NT2/D1 (cell line): Measurements from ENCODE around the gene CLCNKB.
"Not testable (repeated sequence)": the region's sequence is repeated elsewhere in the genome, so short reads cannot be mapped to it uniquely, and the experiment has no call there.

ENCODE experiments used
- DNase-seq: peaks from one replicate; pipeline ENCODE4 v3.0.0-alpha.2; 2011; ENCODE audit warnings: low read depth, low spot score
- H3K27me3 ChIP-seq: 2 replicates; pipeline ENCODE4 v1.6.0; 2011; ENCODE audit warnings: mild to moderate bottlenecking; ENCODE audit not compliant: insufficient read length, insufficient read depth
- H3K36me3 ChIP-seq: 2 replicates; pipeline ENCODE4 v1.6.1; 2011; ENCODE audit warnings: mild to moderate bottlenecking, low read length, mixed read lengths; ENCODE audit not compliant: insufficient read depth, insufficient read length
- H3K4me1 ChIP-seq: 2 replicates; pipeline ENCODE4 v1.5.1; 2011; ENCODE audit not compliant: insufficient read depth, insufficient read length
- H3K4me3 ChIP-seq: 2 replicates; pipeline ENCODE4 v1.5.1; 2011; ENCODE audit warnings: low read depth; ENCODE audit not compliant: insufficient read length
- H3K9ac ChIP-seq: 2 replicates; pipeline ENCODE4 v1.6.0; 2011; ENCODE audit warnings: low read depth; ENCODE audit not compliant: insufficient read length
- H3K9me3 ChIP-seq: 2 replicates; pipeline ENCODE4 v1.5.1; 2011; ENCODE audit warnings: mild to moderate bottlenecking, low read length; ENCODE audit not compliant: insufficient read depth
- SUZ12 ChIP-seq: IDR thresholded peaks from 2 replicates; pipeline ENCODE4 v1.6.1; 2011; ENCODE audit not compliant: insufficient read length, insufficient read depth; ENCODE audit errors: extremely low read depth
- YY1 ChIP-seq: IDR thresholded peaks from 2 replicates; pipeline ENCODE4 v1.6.1; 2011; ENCODE audit not compliant: insufficient read length, insufficient read depth
- ZNF274 ChIP-seq: IDR thresholded peaks from 2 replicates; pipeline ENCODE4 v1.6.1; 2011; ENCODE audit warnings: mild to moderate bottlenecking, low read depth, low read length

Gene CLCNKB

DNA sequence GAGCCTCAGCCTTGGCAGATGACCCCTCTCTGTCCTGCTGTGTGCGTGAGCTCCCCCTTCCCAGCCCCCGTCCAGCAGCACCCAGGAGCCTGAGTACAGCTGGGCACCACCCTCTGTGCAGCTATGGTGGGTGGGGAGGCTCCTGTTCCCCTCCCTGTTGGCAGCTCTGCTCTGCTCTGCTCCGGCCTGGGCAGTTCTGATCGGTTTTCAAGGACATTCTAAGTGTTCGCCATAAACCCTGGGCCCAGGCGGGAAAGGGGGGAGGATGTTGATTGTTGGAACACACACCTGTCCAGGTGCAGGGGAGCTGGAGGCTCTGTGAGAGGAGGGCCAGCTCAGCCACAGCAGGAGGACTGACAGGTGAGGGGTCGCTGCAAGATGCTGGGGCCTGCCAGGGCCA is at the start of gene CLCNKB:
CLCNKB (plus strand) TSS at position 262 of the 400 bp plus-strand sequence. CDS start 711 bp downstream, outside the sequence.
- TF ChIP-seq YY1: no peak
- no peak for TF ChIP-seq ZNF274
- TF ChIP-seq SUZ12: no peak
- Histone ChIP-seq H3K4me1 (peaks cover 2% of the 10 kb centered on the region), H3K27me3 (no peaks in the 10 kb centered on the region), H3K9me3 (no peaks in the 10 kb centered on the region), H3K9ac (no peak within 1 kb of the TSS), H3K4me3 (no peak within 1 kb of the TSS), H3K36me3 (no peaks in the 10 kb centered on the region)
- DNase-seq: no peak

DNA sequence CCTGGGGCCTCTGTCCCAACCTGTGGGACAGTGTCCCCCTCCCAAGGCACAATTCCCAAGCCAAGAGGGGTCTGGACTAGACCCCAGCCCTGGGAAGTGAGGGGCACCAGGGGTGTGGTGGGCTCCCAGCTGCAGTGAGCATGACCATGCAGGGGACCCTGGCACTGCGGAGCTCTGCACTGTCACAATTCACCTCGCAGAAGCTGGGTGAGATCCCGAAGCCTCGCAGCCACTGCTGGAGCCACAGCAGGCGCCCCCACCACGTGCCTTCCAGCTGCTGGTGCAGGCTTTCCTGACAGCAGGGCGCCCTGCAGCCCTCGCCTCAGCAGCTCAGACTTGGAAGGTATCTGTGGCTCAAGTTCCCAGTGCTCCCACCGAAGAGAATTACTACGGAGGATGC is 49.5 kb upstream of the CLCNKB start:
- H3K9me3 ChIP-seq: no peaks in the 10 kb centered on the region
- no peaks in the 10 kb centered on the region for H3K4me1 ChIP-seq

DNA sequence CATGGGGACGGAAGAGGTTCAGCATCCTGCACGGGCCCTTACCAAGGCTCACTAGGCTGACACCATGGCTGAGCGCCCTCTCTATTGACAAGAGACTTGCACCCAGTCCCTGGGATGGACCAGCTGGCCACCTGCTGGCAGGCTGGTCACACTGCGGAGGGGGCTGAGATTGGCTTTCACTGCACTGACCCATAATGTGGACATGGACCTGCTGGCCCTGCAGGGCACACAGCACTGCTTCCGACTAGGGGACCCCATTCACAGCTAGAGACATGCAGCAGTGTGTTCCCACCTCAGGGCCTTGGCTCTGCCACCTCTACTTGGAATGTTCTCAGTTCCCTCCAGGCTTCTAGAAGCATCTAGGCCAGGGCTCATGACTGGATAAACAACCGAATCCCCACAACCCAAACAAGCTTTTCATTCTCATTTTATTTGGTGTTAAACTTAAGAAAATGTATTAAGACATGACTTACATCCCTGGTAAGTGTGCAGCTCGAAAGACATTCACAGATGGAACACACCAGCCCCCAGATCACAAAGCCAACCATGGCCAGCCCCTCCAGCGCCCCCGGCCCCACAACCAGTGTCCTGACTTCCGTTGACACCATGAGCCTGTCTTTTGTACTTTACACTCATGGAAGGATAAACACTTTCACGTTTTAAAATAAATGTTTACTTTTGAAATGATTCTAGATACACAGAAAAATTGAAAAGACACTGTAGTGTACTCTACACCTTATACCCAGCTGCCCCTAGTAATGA is 48.8 kb upstream of the CLCNKB start:
- no peak overlapping the region for H3K9ac ChIP-seq
- H3K4me3 ChIP-seq: no peak overlapping the region
- no peaks in the 10 kb centered on the region for H3K36me3 ChIP-seq
- H3K9me3 ChIP-seq: no peaks in the 10 kb centered on the region
- TF ChIP-seq YY1: no peak
- TF ChIP-seq SUZ12: no peak
- TF ChIP-seq ZNF274: no peak
- no peaks in the 10 kb centered on the region for H3K27me3 ChIP-seq
- DNase-seq: no peak
- no peaks in the 10 kb centered on the region for H3K4me1 ChIP-seq

More for the DNA sequence above, 49.5 kb upstream of the CLCNKB start:
- H3K4me3 ChIP-seq: no peak overlapping the region
- no peaks in the 10 kb centered on the region for H3K36me3 ChIP-seq
- no peak overlapping the region for H3K9ac ChIP-seq
- TF ChIP-seq ZNF274: no peak
- no peak for TF ChIP-seq YY1
- no peak for TF ChIP-seq SUZ12
- H3K27me3 ChIP-seq: no peaks in the 10 kb centered on the region
- no peak for DNase-seq

DNA sequence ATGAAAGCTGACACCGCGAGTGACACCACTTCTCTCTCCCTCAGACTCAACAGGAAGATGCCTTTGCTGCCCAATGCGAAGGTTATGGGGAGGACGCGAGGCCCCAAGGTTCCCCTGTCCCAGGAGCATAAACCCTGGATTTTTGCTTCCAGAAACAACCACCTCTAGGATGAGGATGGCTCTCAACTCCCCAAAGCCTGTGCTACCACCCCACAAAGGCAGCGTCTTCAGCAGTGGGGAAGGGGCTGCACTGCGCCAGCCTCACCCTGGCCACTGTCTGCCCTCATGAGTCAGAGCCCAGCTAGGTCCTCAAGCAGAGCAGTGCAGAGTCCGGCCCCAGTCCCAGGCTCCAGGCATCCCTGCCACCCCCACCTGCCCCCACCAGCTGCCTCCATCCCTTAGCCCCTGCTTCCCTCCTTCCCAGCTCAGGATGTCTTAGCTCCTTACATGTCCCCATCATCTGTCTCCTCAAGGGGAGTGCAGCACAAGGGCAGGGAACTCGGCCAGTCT is 46.5 kb upstream of the CLCNKB start:
- no peaks in the 10 kb centered on the region for H3K36me3 ChIP-seq
- TF ChIP-seq ZNF274 (no peak), YY1 (no peak), SUZ12 (no peak)
- DNase-seq: no peak

DNA sequence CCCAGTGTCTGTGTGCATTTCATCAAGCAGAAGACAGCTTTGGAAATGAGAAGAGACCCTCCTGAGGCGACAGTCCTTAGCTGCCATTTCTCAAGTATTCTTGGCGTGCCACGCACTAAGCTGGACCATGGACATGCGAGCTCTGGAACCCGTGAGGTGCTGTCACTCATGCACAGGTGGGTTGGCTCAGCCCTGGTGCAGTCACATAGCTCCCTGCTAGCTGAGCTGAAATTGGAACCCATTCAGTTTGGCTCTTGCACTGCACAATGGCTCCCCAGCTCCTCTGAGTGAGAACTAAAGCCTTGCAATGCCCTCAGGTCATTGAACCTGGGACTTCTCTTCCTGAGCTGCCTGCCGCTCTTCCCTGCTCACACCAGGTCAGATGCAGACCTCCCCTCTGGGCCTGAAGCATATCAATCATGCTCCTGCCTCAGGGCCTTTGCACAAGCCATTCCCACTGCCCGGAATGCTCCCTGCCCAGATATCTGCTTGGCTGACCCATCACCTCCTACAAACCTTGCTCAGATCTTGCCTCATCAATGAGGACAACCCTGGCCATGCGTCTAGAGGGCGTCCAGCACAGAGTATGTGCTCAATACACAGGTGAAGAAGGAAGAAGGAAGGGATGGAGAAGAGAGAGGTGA is 45.8 kb upstream of the CLCNKB start:
- H3K36me3 ChIP-seq: no peaks in the 10 kb centered on the region
- no peak overlapping the region for H3K4me3 ChIP-seq
- no peaks in the 10 kb centered on the region for H3K27me3 ChIP-seq
- no peak for DNase-seq
- H3K9me3 ChIP-seq: no peaks in the 10 kb centered on the region
- no peak overlapping the region for H3K9ac ChIP-seq
- H3K4me1 ChIP-seq: no peaks in the 10 kb centered on the region
- TF ChIP-seq YY1: no peak
- TF ChIP-seq SUZ12: no peak
- no peak for TF ChIP-seq ZNF274

More for the DNA sequence above, 46.5 kb upstream of the CLCNKB start:
- H3K27me3 ChIP-seq: no peaks in the 10 kb centered on the region
- no peak overlapping the region for H3K9ac ChIP-seq
- no peak overlapping the region for H3K4me3 ChIP-seq
- no peaks in the 10 kb centered on the region for H3K9me3 ChIP-seq
- H3K4me1 ChIP-seq: no peaks in the 10 kb centered on the region

DNA sequence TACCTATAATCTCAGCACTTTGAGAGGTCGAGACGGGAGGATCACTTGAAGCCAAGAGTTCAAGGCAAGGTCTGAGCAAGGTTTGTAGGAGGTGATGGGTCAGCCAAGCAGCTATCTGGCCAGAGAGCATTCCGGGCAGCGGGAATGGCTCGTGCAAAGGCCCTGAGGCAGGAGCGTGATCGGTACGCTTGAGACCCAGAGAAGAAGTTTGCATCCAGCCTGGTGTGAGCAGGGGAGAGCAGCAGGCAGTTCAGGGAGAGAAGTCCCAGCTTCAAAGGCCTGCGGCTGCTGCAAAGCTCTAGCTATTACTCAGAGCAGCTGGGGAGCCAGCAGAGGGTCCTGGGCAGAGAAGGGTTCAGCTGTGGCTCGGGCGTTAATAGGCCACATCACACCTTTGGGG is 44.7 kb upstream of the CLCNKB start:
- no peaks in the 10 kb centered on the region for H3K9me3 ChIP-seq
- no peak for TF ChIP-seq ZNF274
- no peak for TF ChIP-seq YY1
- no peak for TF ChIP-seq SUZ12
- H3K27me3 ChIP-seq: no peaks in the 10 kb centered on the region
- no peak overlapping the region for H3K9ac ChIP-seq
- no peaks in the 10 kb centered on the region for H3K36me3 ChIP-seq
- H3K4me3 ChIP-seq: no peak overlapping the region
- no peak for DNase-seq
- H3K4me1 ChIP-seq: no peaks in the 10 kb centered on the region

DNA sequence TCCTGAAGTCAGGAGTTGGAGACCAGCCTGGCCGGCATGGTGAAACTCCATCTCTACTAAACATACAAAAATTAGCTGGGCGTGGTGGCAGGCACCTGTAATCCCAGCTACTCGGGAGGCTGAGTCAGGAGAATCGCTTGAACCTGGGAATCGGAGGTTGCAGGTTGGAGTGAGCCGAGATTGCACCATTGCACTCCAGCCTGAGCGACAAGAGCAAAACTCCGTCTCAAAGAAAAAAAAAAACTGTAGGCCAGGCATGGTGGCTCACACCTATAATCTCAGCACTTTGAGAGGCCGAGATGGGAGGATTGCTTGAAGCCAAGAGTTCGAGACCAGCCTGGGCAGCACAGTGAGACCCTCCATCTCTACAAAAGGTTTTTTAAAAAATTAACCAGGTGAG is 42.3 kb upstream of the CLCNKB start:
- H3K4me1 ChIP-seq, H3K4me3 ChIP-seq, H3K36me3 ChIP-seq, H3K9me3 ChIP-seq, H3K27me3 ChIP-seq, DNase-seq, H3K9ac ChIP-seq: not testable (repeated sequence)
